Hematopoietic multipotent progenitor cell (in vitro differentiated cells): ENCODE results near the gene MYO18A. TPM values are rescaled to one million over a fixed set of nuclear protein-coding genes. Genes with fewer than 3 reads are reported as not detected.

Experiments used
- DNase-seq, 3 donors: peaks; one replicate each; pipeline ENCODE4 v3.0.0-alpha.2; 2011 to 2015; ENCODE audit warnings: low read depth in 2 of 3, low spot score in 2 of 3
- total RNA-seq: library from RNA; depleted of rRNA; stranded (reverse); fragments of >200 nt; gene quantifications from one replicate; pipeline ENCODE4 v1.2.3, GENCODE V29; 2012

Gene MYO18A
- total RNA-seq, 1 donor: 370 TPM

DNA sequence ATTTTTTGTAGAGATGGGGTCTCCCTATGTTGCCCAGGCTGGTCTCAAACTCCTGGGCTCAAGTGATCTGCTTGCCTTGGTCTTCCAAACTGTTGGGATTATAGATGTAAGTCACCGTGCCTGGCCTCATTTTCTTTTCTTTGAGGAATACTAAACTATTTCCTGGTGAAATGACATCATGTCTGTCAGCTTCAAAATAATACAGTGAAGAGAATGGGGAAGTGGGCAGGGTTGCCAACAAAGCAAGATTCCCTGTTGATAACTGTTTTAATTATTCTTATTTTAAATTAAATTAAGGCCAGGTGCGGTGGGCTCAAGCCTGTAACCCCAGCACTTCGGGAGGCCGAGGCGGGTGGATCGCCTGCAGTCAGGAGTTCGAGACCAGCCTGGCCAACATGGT, 116.2 kb downstream of the MYO18A start:
- peak in 2 of 3 donors; percentile 22 to 60 for DNase-seq

GRCh38 chr17:29062215-29062614, 118.0 kb downstream of the MYO18A start:
- DNase-seq: no peak

DNA sequence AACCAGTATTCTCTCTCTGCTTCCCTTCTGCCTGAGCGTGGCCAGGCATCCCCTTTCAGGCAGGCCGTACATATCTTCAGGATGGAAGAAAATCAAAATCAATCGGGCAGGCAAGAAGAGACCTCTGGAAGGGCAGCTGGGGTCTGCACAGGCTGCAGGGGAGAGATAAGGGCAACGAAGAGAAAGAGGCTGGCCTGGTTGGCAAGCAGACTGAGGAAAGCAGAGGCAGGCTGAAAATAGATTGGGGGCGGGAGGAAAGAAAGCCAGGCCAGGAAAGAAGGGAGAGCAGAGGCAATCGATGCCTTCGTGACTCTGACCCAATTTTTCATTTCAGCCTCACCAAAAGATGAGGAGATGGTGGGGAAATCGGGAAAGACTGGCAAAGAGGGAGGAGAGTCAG, 119.2 kb downstream of the MYO18A start:
- DNase-seq: peak in 2 of 3 donors; percentile 54 to 71

DNA sequence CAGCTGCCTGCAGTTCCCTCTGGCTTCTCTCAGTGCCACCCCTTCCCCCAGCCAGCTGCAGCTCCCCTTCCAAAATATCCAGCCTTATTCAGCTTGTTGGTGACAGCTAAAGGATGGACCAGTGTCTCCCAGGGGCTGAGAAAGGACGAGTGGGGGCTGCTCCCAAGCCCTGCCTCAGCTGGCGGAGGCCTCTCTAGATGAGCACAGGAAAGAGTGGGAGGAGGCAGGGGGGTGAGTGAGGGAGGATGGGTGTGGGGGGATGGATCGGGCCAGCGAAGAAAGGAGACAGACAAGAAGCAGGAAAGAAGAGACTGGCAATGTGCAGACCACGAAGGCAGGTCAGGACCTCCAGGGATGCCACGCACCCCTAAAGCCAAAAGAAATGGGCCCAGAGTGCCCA, 119.7 kb downstream of the MYO18A start:
- DNase-seq: no peak

DNA sequence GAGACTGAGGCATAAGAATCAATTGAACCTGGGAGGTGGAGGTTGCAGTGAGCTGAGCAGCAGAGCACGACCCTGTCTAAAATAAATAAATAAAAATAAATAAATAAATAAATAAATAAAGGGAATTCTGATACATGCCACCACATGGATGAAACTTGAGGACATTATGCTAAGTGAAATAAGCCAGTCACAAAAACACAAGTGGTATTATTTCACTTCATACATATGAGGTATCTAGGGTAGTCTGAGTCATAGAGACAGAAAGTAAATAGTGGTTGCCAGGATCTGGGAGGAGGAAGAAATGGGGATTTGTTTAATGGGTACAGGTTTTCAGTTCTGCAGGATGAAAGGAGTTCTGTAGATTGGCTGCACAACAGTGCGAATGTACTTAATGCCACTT, 120.9 kb downstream of the MYO18A start:
- no peak for DNase-seq

DNA sequence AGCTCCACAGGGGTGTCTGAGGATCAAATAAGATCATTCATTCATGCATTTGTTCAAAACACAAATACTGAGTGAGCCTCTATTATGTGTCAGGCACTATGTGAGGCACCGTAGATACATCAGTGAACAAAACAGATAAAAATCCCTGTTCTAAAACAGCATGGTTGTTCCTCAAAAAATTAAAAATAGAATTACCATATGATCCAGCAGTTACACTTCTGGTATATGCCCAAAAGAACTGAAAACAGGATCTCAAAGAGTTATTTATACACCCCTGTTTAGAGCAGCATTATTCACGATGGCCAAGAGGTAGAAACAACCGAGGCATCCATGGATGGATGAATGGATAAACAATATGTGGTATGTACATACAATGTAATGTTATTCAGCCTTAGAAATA, 121.8 kb downstream of the MYO18A start:
- no peak for DNase-seq

GRCh38 chr17:29057361-29057760, 122.8 kb downstream of the MYO18A start:
- no peak for DNase-seq

DNA sequence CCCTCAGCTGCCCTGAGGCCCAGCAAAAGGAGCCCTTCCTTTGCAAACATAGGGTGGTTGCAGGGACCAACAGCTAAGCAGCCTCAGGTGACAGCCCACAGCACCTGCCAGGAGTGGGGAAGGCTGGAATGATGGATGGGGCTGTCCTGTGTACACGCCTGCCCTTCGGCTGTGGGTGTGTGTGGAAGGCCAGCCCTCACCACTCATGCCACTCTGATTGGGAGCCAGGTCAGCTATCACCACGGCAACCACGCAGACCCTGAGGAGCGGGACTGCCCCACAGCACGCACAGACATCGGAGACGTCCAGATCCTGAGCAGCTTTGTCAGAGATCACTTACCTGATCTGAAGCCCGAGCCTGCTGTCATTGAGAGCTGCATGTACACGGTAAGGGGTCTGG, 125.4 kb downstream of the MYO18A start:
- no peak for DNase-seq

- no peak for DNase-seq
These were observed 128.5 kb downstream of the MYO18A start for GRCh38 chr17:29051731-29052130.

- no peak for DNase-seq
These were observed 129.0 kb downstream of the MYO18A start for GRCh38 chr17:29051194-29051593.

DNA sequence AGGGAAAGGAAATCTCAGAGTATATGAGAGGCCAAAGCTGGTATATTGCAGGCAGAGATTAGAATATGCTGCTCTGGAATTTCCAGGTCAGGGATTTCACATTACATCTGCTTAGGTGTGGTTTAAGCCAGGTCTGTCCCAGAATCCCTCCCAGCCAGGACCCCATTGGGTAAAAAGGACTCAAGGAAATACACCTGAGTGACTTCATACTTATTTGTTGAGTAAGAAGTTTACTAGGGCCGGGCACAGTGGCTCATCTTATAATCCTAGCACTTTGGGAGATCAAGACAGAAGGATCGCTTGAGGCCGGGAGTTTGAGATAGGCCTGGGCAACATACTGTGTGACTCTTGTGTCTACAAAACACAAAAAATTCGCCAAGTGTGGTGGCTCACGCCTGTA, 130.0 kb downstream of the MYO18A start:
- DNase-seq: no peak

DNA sequence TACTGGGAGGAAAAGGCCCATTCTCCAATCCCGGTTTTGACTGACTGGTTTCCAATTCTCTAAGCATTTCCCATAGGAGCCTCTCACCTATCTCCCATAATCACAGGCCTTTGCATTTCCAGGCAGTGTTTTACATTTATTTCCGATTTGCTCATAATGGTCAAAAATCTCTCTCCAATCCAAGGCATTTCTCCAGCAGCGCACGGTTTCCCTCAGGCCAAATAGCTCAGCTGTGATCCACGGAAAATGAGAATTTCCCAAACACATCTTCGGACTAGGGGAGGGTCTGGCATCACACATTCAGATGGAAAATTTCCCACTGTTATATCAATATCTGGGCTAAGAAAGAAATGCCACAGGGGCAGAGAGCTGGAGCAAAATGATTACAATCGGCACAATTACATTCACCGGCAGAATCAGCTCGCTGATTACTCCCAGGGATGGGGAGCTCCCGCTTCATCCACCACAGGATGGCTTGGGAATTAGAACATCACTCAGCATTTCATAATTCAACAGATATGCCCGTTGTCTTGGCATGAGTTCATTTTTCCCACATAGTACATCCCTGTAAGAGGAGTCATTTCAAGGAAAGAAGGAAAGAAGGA, 130.6 kb downstream of the MYO18A start:
- DNase-seq: no peak

DNA sequence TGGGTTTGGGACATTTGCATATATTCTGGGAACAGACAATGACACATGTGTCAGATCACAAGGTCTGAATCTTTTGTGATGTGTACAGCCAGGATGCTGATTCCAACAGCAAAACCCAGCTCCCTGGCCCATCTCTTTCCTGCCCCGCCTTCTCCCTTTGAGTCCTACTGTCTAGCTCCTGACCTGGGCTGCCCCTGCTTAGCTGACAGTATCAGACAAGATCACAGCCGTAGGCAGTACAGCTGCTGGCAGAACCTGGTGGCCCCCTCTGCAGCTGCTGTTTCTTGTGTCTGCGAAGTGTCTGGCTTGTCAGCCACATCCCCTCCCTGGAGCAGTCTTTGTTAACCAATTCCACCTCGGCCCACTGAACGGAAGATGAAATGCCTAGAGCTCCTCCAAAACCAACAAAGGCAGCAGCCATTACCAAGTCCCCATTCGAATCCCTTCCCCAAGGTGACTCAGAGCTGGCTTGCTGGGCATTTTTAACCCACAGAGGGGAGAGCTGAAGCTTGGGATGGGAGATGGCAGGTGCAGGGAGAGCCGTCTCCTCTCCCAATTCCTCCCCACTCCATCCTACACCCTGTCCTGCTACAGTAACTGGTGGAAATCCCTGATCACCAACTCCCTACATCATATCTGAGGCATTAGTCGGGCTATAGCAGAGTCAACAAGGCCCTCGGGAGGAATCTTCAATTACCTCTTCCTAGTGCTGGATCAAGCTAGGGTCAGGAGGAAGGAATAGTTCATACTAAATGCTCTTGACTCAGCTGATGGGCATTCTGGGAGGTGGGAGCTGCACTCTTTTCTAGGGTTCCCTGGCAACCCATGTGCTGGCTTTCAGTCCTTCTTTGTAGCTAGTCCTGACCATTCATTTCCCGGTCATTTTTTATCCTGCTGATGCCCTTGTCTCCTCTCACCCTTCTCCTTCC, 131.5 kb downstream of the MYO18A start:
- no peak for DNase-seq

DNA sequence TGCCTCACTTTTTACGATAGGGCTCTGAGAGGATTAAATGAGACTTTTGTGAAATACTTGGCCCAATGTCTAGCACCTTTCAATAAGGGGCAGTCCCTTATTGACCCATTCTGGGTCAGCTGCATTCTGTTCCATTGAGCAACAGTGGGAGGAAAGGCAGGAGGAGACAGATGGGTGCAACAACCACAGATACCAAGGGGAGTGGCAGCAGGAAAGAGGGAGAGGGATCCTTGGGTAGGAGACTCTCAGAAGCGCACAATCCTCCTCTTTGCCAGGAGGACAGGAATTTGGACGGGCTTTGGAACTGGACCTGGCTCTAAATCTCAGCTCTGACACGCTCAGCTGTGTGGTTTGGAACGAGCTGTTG, 133.7 kb downstream of the MYO18A start:
- DNase-seq: no peak

GRCh38 chr17:29045734-29046472, 134.3 kb downstream of the MYO18A start:
- no peak for DNase-seq

DNA sequence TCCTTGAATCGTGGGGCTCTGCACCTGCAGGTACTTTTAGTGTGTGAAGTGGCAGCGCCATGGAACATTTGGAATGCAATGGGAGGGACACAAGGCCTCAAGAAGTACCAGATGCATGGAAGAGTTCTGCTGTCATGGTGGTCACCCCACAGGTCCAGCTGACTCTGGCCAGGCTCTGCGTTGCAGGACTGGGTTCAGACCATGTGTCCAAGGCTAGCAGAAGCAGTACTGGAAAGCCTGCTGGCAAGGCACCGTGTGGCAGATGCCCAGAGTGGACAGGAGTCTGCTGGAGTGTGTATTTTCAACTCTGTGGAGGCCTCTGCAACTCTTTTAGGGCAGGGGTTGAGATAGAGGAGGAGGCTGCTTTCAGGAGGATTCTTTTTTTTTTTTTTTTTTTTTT, 135.2 kb downstream of the MYO18A start:
- no peak for DNase-seq

GRCh38 chr17:29043539-29044145, 136.6 kb downstream of the MYO18A start:
- no peak for DNase-seq

DNA sequence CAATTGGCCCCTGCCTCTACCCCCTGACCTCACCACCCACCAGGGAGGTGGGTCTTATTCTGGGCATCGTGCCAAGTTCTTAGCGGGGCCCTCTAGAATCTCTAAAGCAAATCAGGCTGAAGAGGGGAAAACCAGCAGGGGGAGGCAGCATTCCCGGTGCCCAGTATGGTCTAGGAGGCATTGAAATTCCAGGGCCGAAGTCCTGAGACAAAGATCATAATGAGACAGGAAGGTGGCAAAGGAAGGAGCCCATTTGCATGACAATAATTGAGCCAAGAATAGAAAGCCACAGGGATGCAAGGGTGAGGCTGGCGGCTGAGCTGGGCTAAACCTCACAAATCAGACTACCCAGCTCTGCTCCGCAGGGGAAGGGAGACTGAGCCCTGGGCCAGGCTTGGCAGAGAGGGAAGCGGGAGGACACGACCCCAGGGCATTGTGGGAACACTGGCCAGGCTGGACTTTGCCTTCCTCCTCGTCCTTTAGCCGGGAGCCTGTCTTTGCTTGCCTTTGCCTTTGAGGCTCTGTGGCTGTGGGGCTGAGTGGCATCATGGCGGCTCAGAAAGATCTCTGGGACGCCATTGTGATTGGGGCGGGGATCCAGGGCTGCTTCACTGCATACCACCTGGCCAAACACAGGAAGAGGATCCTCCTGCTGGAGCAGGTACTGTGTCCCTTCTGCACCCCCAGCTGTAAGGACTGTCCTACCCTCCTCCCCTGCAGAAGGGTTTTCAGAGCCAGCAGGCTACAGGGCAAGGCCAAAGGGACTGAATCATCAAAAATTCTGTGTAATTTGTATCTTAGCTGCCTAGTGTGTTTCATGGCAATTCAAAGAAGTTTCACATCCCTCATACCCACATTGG, 137.3 kb downstream of the MYO18A start, which contains the start of gene PIPOX:
Gene PIPOX, plus strand, starts transcription at position 463 of the 860 bp plus-strand sequence. Its CDS starts 85 bp downstream, at position 548.
- peak in 2 of 3 donors; percentile 64 to 73 for DNase-seq

- DNase-seq: no peak
These were observed 138.0 kb downstream of the MYO18A start for GRCh38 chr17:29042026-29042678.
